Middle frontal gyrus (tissue), 1 donor: ENCODE results near the gene ZNF141.
"Not testable (repeated sequence)": the region's sequence is repeated elsewhere in the genome, so short reads cannot be mapped to it uniquely, and the experiment has no call there.

ENCODE experiments used
- DNase-seq: peaks from one replicate; pipeline ENCODE4 v3.0.0-alpha.2; 2015; ENCODE audit warnings: low spot score; ENCODE audit errors: extremely low spot score

The ZNF141 gene

GRCh38 chr4:385934-386707 is 48.5 kb downstream of the ZNF141 start:
- no peak for DNase-seq

- DNase-seq: no peak
These were observed 49.1 kb downstream of the ZNF141 start for GRCh38 chr4:386708-387105.

GRCh38 chr4:404006-404405 is 66.4 kb downstream of the ZNF141 start:
- DNase-seq: no peak

- DNase-seq: not testable (repeated sequence)
These were observed 70.7 kb downstream of the ZNF141 start for GRCh38 chr4:408321-408720.

- no peak for DNase-seq
These were observed 85.0 kb downstream of the ZNF141 start for GRCh38 chr4:422587-422986.
